OCI-LY1 (cell line): ENCODE measurements around the gene ZIC2.
"Not testable (repeated sequence)": the region's sequence is repeated elsewhere in the genome, so short reads cannot be mapped to it uniquely, and the experiment has no call there.

Experiments used
- H2AFZ ChIP-seq: fragments of 200-600 bp; sonication (generic), shearing (Covaris generic); 2 replicates; pipeline ENCODE4 v1.6.0; 2014; ENCODE audit warnings: antibody characterized with exemption, mild to moderate bottlenecking, low read length
- H3F3A ChIP-seq: fragments of 200-600 bp; sonication (generic), shearing (Covaris generic); 2 replicates; pipeline ENCODE4 v1.6.0; 2014; ENCODE audit warnings: mild to moderate bottlenecking, antibody characterized with exemption, low read length, moderate library complexity; ENCODE audit not compliant: insufficient read depth
- H3K27ac ChIP-seq: fragments of 200-600 bp; sonication (generic); 2 replicates; pipeline ENCODE4 v1.5.1; 2014; ENCODE audit warnings: low read length, mixed run types, mild to moderate bottlenecking, low read depth; ENCODE audit not compliant: poor library complexity, severe bottlenecking
- H3K27me3 ChIP-seq: fragments of 200-600 bp; sonication (generic); 2 replicates; pipeline ENCODE4 v1.6.0; 2014; ENCODE audit warnings: antibody characterized with exemption, mild to moderate bottlenecking, low read length, moderate library complexity; ENCODE audit not compliant: insufficient read depth
- H3K36me3 ChIP-seq: fragments of 200-600 bp; sonication (generic); 2 replicates; pipeline ENCODE4 v1.6.1; 2014; ENCODE audit warnings: mild to moderate bottlenecking, antibody characterized with exemption, low read length, moderate library complexity, mixed read lengths; ENCODE audit not compliant: insufficient read depth
- H3K4me1 ChIP-seq: fragments of 200-600 bp; sonication (generic); 2 replicates; pipeline ENCODE4 v1.5.1; 2014; ENCODE audit warnings: mild to moderate bottlenecking, low read length, moderate library complexity; ENCODE audit not compliant: insufficient read depth, severe bottlenecking
- H3K4me2 ChIP-seq: fragments of 200-600 bp; sonication (generic), shearing (Covaris generic); 2 replicates; pipeline ENCODE4 v1.6.1; 2014; ENCODE audit warnings: low read length
- H3K4me3 ChIP-seq: fragments of 200-600 bp; sonication (generic); 2 replicates; pipeline ENCODE4 v1.5.1; 2014; ENCODE audit warnings: low read length, low read depth, mild to moderate bottlenecking, mixed read lengths; ENCODE audit not compliant: poor library complexity, severe bottlenecking
- H3K79me2 ChIP-seq: fragments of 200-600 bp; shearing (Covaris generic); 2 replicates; pipeline ENCODE4 v1.6.1; 2016; ENCODE audit warnings: mixed run types, low read length, mixed read lengths; ENCODE audit not compliant: insufficient read depth
- H3K9ac ChIP-seq: fragments of 200-600 bp; sonication (generic), shearing (Covaris generic); 2 replicates; pipeline ENCODE4 v1.6.1; 2014; ENCODE audit warnings: mild to moderate bottlenecking, low read length, mixed read lengths
- H3K9me2 ChIP-seq: fragments of 200-600 bp; sonication (generic), shearing (Covaris generic); 2 replicates; pipeline ENCODE4 v1.6.1; 2014; ENCODE audit warnings: low read depth, mild to moderate bottlenecking, low read length, mixed read lengths
- H3K9me3 ChIP-seq: fragments of 200-600 bp; shearing (Covaris generic); 2 replicates; pipeline ENCODE4 v1.6.1; 2014; ENCODE audit warnings: low read length, mixed read lengths
- H4K20me1 ChIP-seq: fragments of 200-600 bp; sonication (generic), shearing (Covaris generic); 2 replicates; pipeline ENCODE4 v1.6.0; 2016; ENCODE audit warnings: mild to moderate bottlenecking, low read length; ENCODE audit not compliant: insufficient read depth
- CTCF ChIP-seq: fragments of 200-600 bp; sonication (generic), shearing (Covaris generic); IDR thresholded peaks from 2 replicates; pipeline ENCODE4 v1.5.1; 2017; ENCODE audit warnings: mild to moderate bottlenecking, antibody characterized with exemption, low read length, moderate library complexity, mixed read lengths
- EZH2 ChIP-seq: fragments of 200-600 bp; sonication (generic), shearing (Covaris generic); IDR thresholded peaks from 2 replicates; pipeline ENCODE4 v1.8.0; 2017; ENCODE audit warnings: borderline replicate concordance, mixed run types, mild to moderate bottlenecking, antibody characterized with exemption, low read length, moderate library complexity, mixed read lengths

Gene ZIC2

DNA sequence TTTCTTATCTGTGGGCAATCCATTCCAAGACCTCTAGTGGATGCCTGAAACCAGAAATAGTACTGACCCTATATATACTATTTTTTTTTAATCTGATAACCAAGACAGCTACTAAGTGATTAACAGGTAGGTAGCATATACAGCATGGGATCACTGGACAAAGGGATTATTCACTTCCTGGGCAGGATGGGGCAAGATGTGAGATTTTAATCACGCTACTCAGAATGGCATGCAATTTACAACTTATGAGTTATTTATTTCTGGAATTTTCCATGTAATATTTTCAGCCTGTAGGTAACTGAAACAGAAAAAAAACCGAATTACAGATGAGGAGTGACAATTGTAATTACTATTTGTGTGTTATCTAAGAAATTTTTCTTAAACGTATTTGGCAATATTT, 41.2 kb downstream of the ZIC2 start:
- no peaks in the 10 kb centered on the region for H3K4me1 ChIP-seq
- H3F3A ChIP-seq, result no peaks in the 10 kb centered on the region

GRCh38 chr13:100024023-100024422, 42.4 kb downstream of the ZIC2 start:
- H2AFZ ChIP-seq, result no peak overlapping the region
- no peaks in the 10 kb centered on the region for H4K20me1 ChIP-seq
- no peak overlapping the region for H3K4me2 ChIP-seq
- TF ChIP-seq CTCF (no peak), EZH2 (no peak)
- H3K36me3 ChIP-seq, result no peaks in the 10 kb centered on the region
- no peaks in the 10 kb centered on the region for H3K9me2 ChIP-seq
- no peaks in the 10 kb centered on the region for H3K9me3 ChIP-seq
- no peaks in the 10 kb centered on the region for H3K27me3 ChIP-seq
- no peak overlapping the region for H3K4me3 ChIP-seq
- no peak overlapping the region for H3K27ac ChIP-seq
- H3F3A ChIP-seq, result no peaks in the 10 kb centered on the region
- no peaks in the 10 kb centered on the region for H3K79me2 ChIP-seq
- no peaks in the 10 kb centered on the region for H3K4me1 ChIP-seq
- H3K9ac ChIP-seq, result no peak overlapping the region

More for the DNA sequence above, 41.2 kb downstream of the ZIC2 start:
- Histone ChIP-seq H3K36me3 (no peaks in the 10 kb centered on the region), H3K9me2 (no peaks in the 10 kb centered on the region), H3K79me2 (no peaks in the 10 kb centered on the region), H3K27ac (no peak overlapping the region), H3K9me3 (no peaks in the 10 kb centered on the region), H3K27me3 (no peaks in the 10 kb centered on the region), H2AFZ (no peak overlapping the region), H3K4me2 (no peak overlapping the region), H4K20me1 (no peaks in the 10 kb centered on the region), H3K4me3 (no peak overlapping the region), H3K9ac (no peak overlapping the region)
- TF ChIP-seq CTCF (no peak), EZH2 (no peak)

- H3K4me1 ChIP-seq, result no peaks in the 10 kb centered on the region
- H3K4me2 ChIP-seq, result no peak overlapping the region
- H3K79me2 ChIP-seq, result no peaks in the 10 kb centered on the region
- TF ChIP-seq EZH2 (no peak), CTCF (no peak)
- no peak overlapping the region for H3K27ac ChIP-seq
- H3K9ac ChIP-seq, result no peak overlapping the region
- no peaks in the 10 kb centered on the region for H3F3A ChIP-seq
- H4K20me1 ChIP-seq, result no peaks in the 10 kb centered on the region
- H3K9me2 ChIP-seq, result no peaks in the 10 kb centered on the region
- 0 out of 2 replicates have a peak, but pooled peaks cover 2% of the 10 kb centered on the region for H3K27me3 ChIP-seq
- H2AFZ ChIP-seq, result no peak overlapping the region
- H3K9me3 ChIP-seq, result no peaks in the 10 kb centered on the region
- H3K36me3 ChIP-seq, result no peaks in the 10 kb centered on the region
- H3K4me3 ChIP-seq, result no peak overlapping the region
Measured at GRCh38 chr13:100029933-100030332, 48.3 kb downstream of the ZIC2 start.

GRCh38 chr13:100032642-100033041, 51.1 kb downstream of the ZIC2 start:
- H3K4me3 ChIP-seq, H3K36me3 ChIP-seq, H3K9me2 ChIP-seq, H3K4me2 ChIP-seq, H3K79me2 ChIP-seq, H3K27ac ChIP-seq, H3K9me3 ChIP-seq, H4K20me1 ChIP-seq, H3K27me3 ChIP-seq, H3K9ac ChIP-seq, H3F3A ChIP-seq, H2AFZ ChIP-seq, H3K4me1 ChIP-seq: not testable (repeated sequence)
